ENCODE measurements around the gene RIMKLB.

RIMKLB gene

GRCh38 chr12:8827551-8828256 lies 129.9 kb downstream of the RIMKLB start:
- ChIA-PET CTCF (interaction anchor here (0.9 kb wide), 1 partner anchor 146 kb away, joined by 3 read pairs; no protein-coding TSS in a partner anchor), POLR2A (no interaction called here)
- TF ChIP-seq FOXK2 (IDR thresholded peaks at IDR 0.05) (no peak), FOXA1 (IDR thresholded peaks at IDR 0.05) (no peak), ZNF384 (IDR thresholded peaks at IDR 0.05) (no peak), FOXM1 (IDR thresholded peaks at IDR 0.05; ENCODE audit: borderline replicate concordance) (no peak), PKNOX1 (IDR thresholded peaks at IDR 0.05) (no peak), SUZ12 (IDR thresholded peaks at IDR 0.05) (no peak), CTBP1 (IDR thresholded peaks at IDR 0.05; ENCODE audit: borderline replicate concordance) (no peak), TARDBP (IDR thresholded peaks at IDR 0.05) (no peak), ARNT (IDR thresholded peaks at IDR 0.05) (no peak), SP1 (IDR thresholded peaks at IDR 0.05) (no peak), ELF4 (IDR thresholded peaks at IDR 0.05) (no peak), BHLHE40 (IDR thresholded peaks at IDR 0.05; ENCODE audit: borderline replicate concordance) (no peak), LEF1 (IDR thresholded peaks at IDR 0.05; ENCODE audit: borderline replicate concordance) (no peak), HDGF (IDR thresholded peaks at IDR 0.05; ENCODE audit: borderline replicate concordance) (no peak)
- no peak for DNase-seq (ENCODE audit: extremely low spot score)

GRCh38 chr12:8828257-8829124 lies 130.7 kb downstream of the RIMKLB start:
- TF ChIP-seq FOXK2 (IDR thresholded peaks at IDR 0.05) (no peak), HDGF (IDR thresholded peaks at IDR 0.05; ENCODE audit: borderline replicate concordance) (no peak), NFRKB (IDR thresholded peaks at IDR 0.05) (no peak), LEF1 (IDR thresholded peaks at IDR 0.05; ENCODE audit: borderline replicate concordance) (no peak), PKNOX1 (IDR thresholded peaks at IDR 0.05) (no peak), FOXA1 (IDR thresholded peaks at IDR 0.05) (no peak), SUZ12 (IDR thresholded peaks at IDR 0.05) (no peak), BHLHE40 (IDR thresholded peaks at IDR 0.05; ENCODE audit: borderline replicate concordance) (no peak), TARDBP (IDR thresholded peaks at IDR 0.05) (no peak), L3MBTL2 (conservative IDR thresholded peaks at IDR 0.05) (no peak), ARNT (IDR thresholded peaks at IDR 0.05) (no peak), SP1 (IDR thresholded peaks at IDR 0.05) (no peak), CTBP1 (IDR thresholded peaks at IDR 0.05; ENCODE audit: borderline replicate concordance) (no peak)
- CTCF ChIA-PET: interaction anchor here (0.9 kb wide), 1 partner anchor 147 kb away, joined by 3 read pairs; no protein-coding TSS in a partner anchor
- DNase-seq (ENCODE audit: extremely low spot score): no peak
- POLR2A ChIA-PET: no interaction called here

- ChIA-PET POLR2A (no interaction called here), CTCF (no interaction called here)
- TF ChIP-seq FOXK2 (IDR thresholded peaks at IDR 0.05) (no peak), TARDBP (IDR thresholded peaks at IDR 0.05) (no peak), LEF1 (IDR thresholded peaks at IDR 0.05; ENCODE audit: borderline replicate concordance) (no peak), ELF4 (IDR thresholded peaks at IDR 0.05) (no peak), NFRKB (IDR thresholded peaks at IDR 0.05) (no peak), PKNOX1 (IDR thresholded peaks at IDR 0.05) (no peak), SUZ12 (IDR thresholded peaks at IDR 0.05) (no peak), ZNF384 (IDR thresholded peaks at IDR 0.05) (no peak), ARNT (IDR thresholded peaks at IDR 0.05) (no peak), FOXM1 (IDR thresholded peaks at IDR 0.05; ENCODE audit: borderline replicate concordance) (no peak), L3MBTL2 (conservative IDR thresholded peaks at IDR 0.05) (no peak), FOXA1 (IDR thresholded peaks at IDR 0.05) (no peak)
- no peak for DNase-seq (ENCODE audit: extremely low spot score)
These were observed 131.3 kb downstream of the RIMKLB start for GRCh38 chr12:8829125-8829518.

DNA sequence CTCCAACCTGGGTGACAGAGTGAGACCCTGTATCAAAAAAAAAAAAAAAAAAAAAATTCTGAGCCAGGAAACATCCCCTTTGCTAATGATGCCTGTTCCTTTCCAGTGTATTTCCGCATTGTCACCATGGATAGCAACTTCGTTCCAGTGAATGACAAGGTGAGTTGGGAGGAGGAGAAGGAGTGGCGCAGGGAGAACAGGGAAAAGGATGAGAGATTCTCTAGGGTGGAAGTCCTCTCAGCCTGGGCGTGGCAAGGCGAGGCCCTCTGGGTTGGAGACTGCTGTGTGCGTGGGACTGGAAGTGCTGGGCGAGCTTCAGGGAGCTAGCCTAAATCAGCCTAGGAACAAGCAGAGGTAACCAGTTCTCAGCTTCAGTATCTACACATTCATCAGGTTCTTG lies 131.8 kb downstream of the RIMKLB start:
- ChIA-PET CTCF (no interaction called here), POLR2A (no interaction called here)
- TF ChIP-seq FOXK2 (IDR thresholded peaks at IDR 0.05): no peak
- TF ChIP-seq HDGF (IDR thresholded peaks at IDR 0.05; ENCODE audit: borderline replicate concordance): no peak
- no peak for TF ChIP-seq ZNF384 (IDR thresholded peaks at IDR 0.05)
- TF ChIP-seq TARDBP (IDR thresholded peaks at IDR 0.05): no peak
- no peak for TF ChIP-seq ARNT (IDR thresholded peaks at IDR 0.05)
- TF ChIP-seq LEF1 (IDR thresholded peaks at IDR 0.05; ENCODE audit: borderline replicate concordance): no peak
- no peak for TF ChIP-seq CTBP1 (IDR thresholded peaks at IDR 0.05; ENCODE audit: borderline replicate concordance)
- TF ChIP-seq FOXM1 (IDR thresholded peaks at IDR 0.05; ENCODE audit: borderline replicate concordance): no peak
- TF ChIP-seq PKNOX1 (IDR thresholded peaks at IDR 0.05): no peak
- no peak for TF ChIP-seq ELF4 (IDR thresholded peaks at IDR 0.05)
- no peak for TF ChIP-seq SP1 (IDR thresholded peaks at IDR 0.05)
- no peak for TF ChIP-seq BHLHE40 (IDR thresholded peaks at IDR 0.05; ENCODE audit: borderline replicate concordance)
- TF ChIP-seq NFRKB (IDR thresholded peaks at IDR 0.05): no peak
- TF ChIP-seq SUZ12 (IDR thresholded peaks at IDR 0.05): no peak
- no peak for TF ChIP-seq FOXA1 (IDR thresholded peaks at IDR 0.05)
- TF ChIP-seq L3MBTL2 (conservative IDR thresholded peaks at IDR 0.05): no peak
- no peak for DNase-seq (ENCODE audit: extremely low spot score)

DNA sequence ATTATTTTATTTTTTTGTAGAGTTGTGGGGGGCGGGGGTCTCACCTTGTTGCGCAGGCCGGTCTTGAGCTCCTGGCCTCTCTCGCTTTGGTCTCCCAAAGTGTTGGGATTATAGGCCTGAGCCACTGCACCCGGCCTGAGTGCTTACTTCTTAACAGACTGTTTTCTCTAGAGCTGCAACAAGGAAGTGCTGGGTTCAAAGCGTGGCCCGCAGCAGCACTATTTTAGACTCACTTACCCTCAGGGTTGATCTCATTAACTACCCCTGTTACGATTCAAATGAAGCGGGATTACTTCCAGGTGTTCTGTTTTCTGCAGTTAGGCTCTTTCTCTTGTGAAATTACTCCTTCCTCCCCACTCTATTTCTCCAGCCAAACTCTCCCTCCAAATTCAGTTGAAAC lies 133.3 kb downstream of the RIMKLB start:
- ChIA-PET CTCF (interaction anchor here (1.8 kb wide), 1 partner anchor 30 kb away, joined by 4 read pairs; no protein-coding TSS in a partner anchor), POLR2A (no interaction called here)
- TF ChIP-seq TARDBP (IDR thresholded peaks at IDR 0.05): no peak
- TF ChIP-seq SP1 (IDR thresholded peaks at IDR 0.05): no peak
- no peak for TF ChIP-seq NFRKB (IDR thresholded peaks at IDR 0.05)
- TF ChIP-seq L3MBTL2 (conservative IDR thresholded peaks at IDR 0.05): no peak
- no peak for TF ChIP-seq HDGF (IDR thresholded peaks at IDR 0.05; ENCODE audit: borderline replicate concordance)
- no peak for TF ChIP-seq FOXM1 (IDR thresholded peaks at IDR 0.05; ENCODE audit: borderline replicate concordance)
- no peak for TF ChIP-seq FOXA1 (IDR thresholded peaks at IDR 0.05)
- TF ChIP-seq ELF4 (IDR thresholded peaks at IDR 0.05): no peak
- no peak for TF ChIP-seq ZNF384 (IDR thresholded peaks at IDR 0.05)
- TF ChIP-seq ARNT (IDR thresholded peaks at IDR 0.05): no peak
- DNase-seq (ENCODE audit: extremely low spot score): no peak

All from HEK293T (cell line).